ENCODE results near the gene TNFRSF1B.

The TNFRSF1B gene

DNA sequence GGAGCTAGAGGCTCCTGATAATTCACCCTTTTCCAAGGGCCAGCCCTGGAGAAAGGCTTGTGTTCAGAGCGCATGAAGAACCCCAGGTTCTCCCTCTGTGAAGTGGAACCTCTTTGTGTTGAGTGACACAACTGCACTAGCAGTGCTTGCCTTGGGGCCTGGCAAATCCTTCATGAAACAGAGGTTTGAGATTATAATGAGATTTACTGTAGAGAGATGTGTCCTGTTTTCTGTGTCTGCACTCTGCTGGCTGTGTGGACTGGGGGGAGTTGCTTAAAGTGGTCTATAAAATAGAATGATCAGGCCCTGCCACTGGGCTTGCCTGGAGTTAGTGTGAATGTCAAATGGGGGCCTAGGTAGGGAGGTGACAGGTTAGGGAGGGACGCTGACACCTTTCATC is 11.5 kb upstream of the TNFRSF1B start:
- H3K27ac ChIP-seq, result no peak overlapping the region
- peaks cover 74% of the 10 kb centered on the region for H3K4me1 ChIP-seq
- H4K20me1 ChIP-seq, result no peaks in the 10 kb centered on the region
- H3K27me3 ChIP-seq, result no peaks in the 10 kb centered on the region
- H3K4me2 ChIP-seq, result 0 out of 2 replicates have a peak overlapping the region, but pooled peaks have one; percentile 6
- no peaks in the 10 kb centered on the region for H3K9me3 ChIP-seq
- no peak overlapping the region for H3K9ac ChIP-seq
- H3K4me3 ChIP-seq, result no peak overlapping the region
- no peaks in the 10 kb centered on the region for H3K36me3 ChIP-seq
- TF ChIP-seq Cebpa-rat (IDR thresholded peaks at IDR 0.05), result no peak

GRCh38 chr1:12157366-12158231 is 9.2 kb upstream of the TNFRSF1B start:
- Histone ChIP-seq H3K36me3 (no peaks in the 10 kb centered on the region), H3K27ac (no peak overlapping the region), H3K27me3 (no peaks in the 10 kb centered on the region), H3K4me1 (peaks cover 74% of the 10 kb centered on the region), H3K9me3 (no peaks in the 10 kb centered on the region), H3K9ac (peak overlapping the region; percentile 38; the same call in 1 of the 2 replicates), H3K4me3 (no peak overlapping the region), H4K20me1 (no peaks in the 10 kb centered on the region), H3K4me2 (peak overlapping the region; percentile 68)
- no peak for TF ChIP-seq Cebpa-rat (IDR thresholded peaks at IDR 0.05)

- Histone ChIP-seq H3K9ac (peak overlapping the region; percentile 38; the same call in 1 of the 2 replicates), H3K27me3 (no peaks in the 10 kb centered on the region), H3K4me3 (no peak overlapping the region), H3K4me2 (peak overlapping the region; percentile 68), H3K36me3 (no peaks in the 10 kb centered on the region), H3K9me3 (no peaks in the 10 kb centered on the region), H4K20me1 (no peaks in the 10 kb centered on the region), H3K27ac (no peak overlapping the region), H3K4me1 (peaks cover 74% of the 10 kb centered on the region)
- TF ChIP-seq Cebpa-rat (IDR thresholded peaks at IDR 0.05), result no peak
Measured at GRCh38 chr1:12158357-12159092, 8.3 kb upstream of the TNFRSF1B start.

DNA sequence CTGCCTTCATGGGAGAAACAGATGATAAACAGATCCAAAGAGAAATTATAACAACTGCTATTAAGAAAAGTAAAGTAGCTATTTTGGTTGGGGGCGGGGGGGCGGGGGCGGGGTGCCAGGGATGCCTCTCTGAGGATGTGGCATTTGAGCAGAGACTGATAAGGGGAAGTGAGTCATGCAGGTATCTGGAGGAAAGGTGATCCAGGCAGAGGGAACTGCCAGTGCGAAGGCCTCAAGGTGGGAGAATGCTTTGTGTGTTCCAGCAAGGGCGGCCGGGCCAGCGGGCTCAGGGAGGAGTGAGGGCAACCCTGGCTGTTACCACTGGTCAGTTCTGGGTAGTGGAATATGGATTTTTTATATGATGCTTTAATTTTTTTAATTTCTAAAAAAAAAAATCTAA is 7.0 kb upstream of the TNFRSF1B start:
- Histone ChIP-seq H3K36me3 (no peaks in the 10 kb centered on the region), H3K4me2 (0 out of 2 replicates have a peak overlapping the region, but pooled peaks have one; percentile 68), H3K4me3 (no peak overlapping the region), H3K9ac (no peak overlapping the region), H3K4me1 (peaks cover 75% of the 10 kb centered on the region), H3K9me3 (no peaks in the 10 kb centered on the region), H3K27me3 (no peaks in the 10 kb centered on the region), H3K27ac (no peak overlapping the region), H4K20me1 (no peaks in the 10 kb centered on the region)
- TF ChIP-seq Cebpa-rat (IDR thresholded peaks at IDR 0.05), result no peak

DNA sequence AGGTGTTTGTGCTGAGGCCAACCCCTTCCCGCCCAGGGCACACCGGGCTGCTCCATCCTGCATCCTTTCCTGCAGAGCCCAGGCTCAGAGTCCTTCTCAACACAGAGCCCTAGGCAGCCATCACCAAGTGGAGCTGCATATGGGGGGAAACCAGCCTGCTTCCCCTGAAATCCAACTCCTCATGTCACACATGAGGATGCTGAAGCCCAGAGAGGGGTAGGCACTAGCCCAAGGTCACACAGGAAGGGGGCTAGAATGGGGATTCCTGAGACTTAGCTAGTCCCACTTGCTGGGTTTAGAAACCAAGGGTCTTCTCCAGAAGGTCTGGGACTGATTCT is 5.5 kb upstream of the TNFRSF1B start:
- Histone ChIP-seq H3K4me1 (peaks cover 83% of the 10 kb centered on the region), H3K27me3 (no peaks in the 10 kb centered on the region), H4K20me1 (no peaks in the 10 kb centered on the region), H3K4me3 (0 out of 2 replicates have a peak overlapping the region, but pooled peaks have one; percentile 11), H3K9me3 (no peaks in the 10 kb centered on the region), H3K9ac (peak overlapping the region; percentile 62; the same call in 1 of the 2 replicates), H3K36me3 (no peaks in the 10 kb centered on the region), H3K4me2 (peak overlapping the region; percentile 84), H3K27ac (peak overlapping the region; percentile 75)
- no peak for TF ChIP-seq Cebpa-rat (IDR thresholded peaks at IDR 0.05)

DNA sequence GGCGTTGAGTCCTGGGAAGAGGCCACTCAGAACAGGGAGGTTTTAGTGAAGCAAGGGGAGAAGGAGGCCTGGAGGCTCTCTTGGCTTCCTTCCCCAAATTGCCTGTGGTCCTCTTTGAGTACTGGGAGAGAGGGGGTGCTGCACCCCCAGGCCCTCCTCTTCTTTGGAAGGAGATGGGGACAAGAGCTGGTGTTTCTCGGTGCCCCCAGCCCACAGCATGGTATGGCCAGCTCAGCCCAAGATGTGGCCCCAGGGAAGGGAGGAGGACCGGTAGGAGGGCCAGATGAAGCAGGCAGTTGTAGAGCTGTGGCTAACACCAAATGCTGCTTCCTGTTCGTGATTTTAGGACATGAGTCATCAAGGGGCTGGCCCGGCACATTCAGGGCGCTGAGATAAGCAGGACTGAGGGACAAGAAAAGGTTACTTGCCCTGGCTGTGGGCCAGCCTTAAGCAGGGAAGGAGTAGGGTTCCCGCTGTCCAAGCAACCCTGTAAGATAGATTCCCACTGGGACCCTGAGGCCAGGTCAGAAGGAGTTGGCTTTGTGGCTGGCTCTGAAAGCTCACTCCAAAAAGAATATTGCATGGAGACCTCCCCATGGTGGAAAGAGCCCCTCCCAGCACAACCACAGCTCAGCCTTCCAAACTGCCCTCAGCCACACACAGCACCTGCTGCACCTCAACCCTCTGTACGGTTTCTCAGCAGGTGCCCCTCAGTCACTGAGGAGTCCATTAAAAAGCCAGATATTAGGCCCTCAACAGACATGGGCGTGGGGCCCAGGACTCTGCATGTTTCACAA is 4.9 kb upstream of the TNFRSF1B start:
- no peaks in the 10 kb centered on the region for H3K36me3 ChIP-seq
- TF ChIP-seq Cebpa-rat (IDR thresholded peaks at IDR 0.05), result no peak
- H3K9me3 ChIP-seq, result no peaks in the 10 kb centered on the region
- H3K27ac ChIP-seq, result peak overlapping the region; percentile 75
- no peaks in the 10 kb centered on the region for H3K27me3 ChIP-seq
- H3K9ac ChIP-seq, result peak overlapping the region; percentile 62; the same call in 1 of the 2 replicates
- peak overlapping the region; percentile 84 for H3K4me2 ChIP-seq
- no peaks in the 10 kb centered on the region for H4K20me1 ChIP-seq
- H3K4me3 ChIP-seq, result 0 out of 2 replicates have a peak overlapping the region, but pooled peaks have one; percentile 11
- peaks cover 88% of the 10 kb centered on the region for H3K4me1 ChIP-seq

- Histone ChIP-seq H3K4me3 (0 out of 2 replicates have a peak overlapping the region, but pooled peaks have one; percentile 11), H3K4me1 (peaks cover 91% of the 10 kb centered on the region), H3K9ac (peak overlapping the region; percentile 62; the same call in 1 of the 2 replicates)
Measured at GRCh38 chr1:12162459-12163137, 4.2 kb upstream of the TNFRSF1B start.

GRCh38 chr1:12163210-12163609 is 3.6 kb upstream of the TNFRSF1B start:
- Histone ChIP-seq H4K20me1 (peaks cover 4% of the 10 kb centered on the region), H3K9ac (no peak overlapping the region), H3K4me2 (peak overlapping the region; percentile 84), H3K27me3 (no peaks in the 10 kb centered on the region), H3K36me3 (no peaks in the 10 kb centered on the region), H3K4me3 (no peak overlapping the region), H3K27ac (0 out of 2 replicates have a peak overlapping the region, but pooled peaks have one; percentile 9), H3K9me3 (no peaks in the 10 kb centered on the region), H3K4me1 (peaks cover 91% of the 10 kb centered on the region)
- TF ChIP-seq Cebpa-rat (IDR thresholded peaks at IDR 0.05), result no peak

More at GRCh38 chr1:12162459-12163137, 4.2 kb upstream of the TNFRSF1B start:
- Histone ChIP-seq H3K27me3 (no peaks in the 10 kb centered on the region), H3K9me3 (no peaks in the 10 kb centered on the region), H3K27ac (peak overlapping the region; percentile 75), H3K4me2 (peak overlapping the region; percentile 84), H3K36me3 (no peaks in the 10 kb centered on the region), H4K20me1 (no peaks in the 10 kb centered on the region)
- TF ChIP-seq Cebpa-rat (IDR thresholded peaks at IDR 0.05), result no peak

- Histone ChIP-seq H3K9me3 (no peaks in the 10 kb centered on the region), H3K27ac (0 out of 2 replicates have a peak overlapping the region, but pooled peaks have one; percentile 9), H3K4me2 (peak overlapping the region; percentile 20), H3K27me3 (no peaks in the 10 kb centered on the region), H3K4me3 (no peak overlapping the region), H3K4me1 (peaks cover 91% of the 10 kb centered on the region), H3K36me3 (no peaks in the 10 kb centered on the region), H4K20me1 (peaks cover 12% of the 10 kb centered on the region), H3K9ac (no peak overlapping the region)
- TF ChIP-seq Cebpa-rat (IDR thresholded peaks at IDR 0.05), result no peak
Measured at GRCh38 chr1:12164210-12164609, 2.6 kb upstream of the TNFRSF1B start.

Data from BLaER1 (cell line).